Measurements from ENCODE around the gene CSTPP1. TPM values are rescaled to one million over a fixed set of nuclear protein-coding genes. Genes with fewer than 3 reads are reported as not detected.
"Not testable (repeated sequence)": the region's sequence is repeated elsewhere in the genome, so short reads cannot be mapped to it uniquely, and the experiment has no call there.

Gene CSTPP1
- total RNA-seq, 1 donor from 2014 or later = 29.9 TPM

GRCh38 chr11:46987183-46987582 is 50.6 kb downstream of the CSTPP1 start:
- Mint-ChIP-seq H3K27ac (no peak overlapping the region), H3K4me3 (no peak overlapping the region), H3K4me1 (no peaks in the 10 kb centered on the region), H3K27me3 (no peaks in the 10 kb centered on the region), H3K36me3 (ENCODE audit: low read depth) (peaks cover 33% of the 10 kb centered on the region), H3K9me3 (peaks cover 5% of the 10 kb centered on the region)
- ATAC-seq (ENCODE audit: low read depth) = no peak
- ChIA-PET CTCF (no interaction called here), POLR2A (no interaction called here)
- TF ChIP-seq CTCF (IDR thresholded peaks at IDR 0.05) = no peak
- no peak for DNase-seq
- intact Hi-C loops (cut with micrococcal nuclease) = no loop called here

- ATAC-seq (ENCODE audit: low read depth); H3K9me3 Mint-ChIP-seq; H3K27me3 Mint-ChIP-seq; H3K4me1 Mint-ChIP-seq; intact Hi-C loops (cut with micrococcal nuclease); H3K27ac Mint-ChIP-seq; H3K4me3 Mint-ChIP-seq; DNase-seq; CTCF ChIA-PET; POLR2A ChIA-PET: not testable (repeated sequence)
- H3K36me3 Mint-ChIP-seq (ENCODE audit: low read depth) = peaks cover 48% of the 10 kb centered on the region
Observed at GRCh38 chr11:46989810-46990487, 53.4 kb downstream of the CSTPP1 start.

GRCh38 chr11:46991391-46991790 is 54.8 kb downstream of the CSTPP1 start:
- CTCF ChIA-PET = no interaction called here
- ATAC-seq (ENCODE audit: low read depth) = no peak
- POLR2A ChIA-PET = no interaction called here
- H3K4me3 Mint-ChIP-seq = no peak overlapping the region
- TF ChIP-seq CTCF (IDR thresholded peaks at IDR 0.05) = no peak
- H3K27ac Mint-ChIP-seq = no peak overlapping the region
- H3K4me1 Mint-ChIP-seq = no peaks in the 10 kb centered on the region
- H3K9me3 Mint-ChIP-seq = peaks cover 5% of the 10 kb centered on the region
- H3K36me3 Mint-ChIP-seq (ENCODE audit: low read depth) = peaks cover 48% of the 10 kb centered on the region
- DNase-seq = no peak
- H3K27me3 Mint-ChIP-seq = no peaks in the 10 kb centered on the region
- intact Hi-C loops (cut with micrococcal nuclease) = no loop called here

- peaks cover 56% of the 10 kb centered on the region for H3K36me3 Mint-ChIP-seq (ENCODE audit: low read depth)
- CTCF ChIA-PET; ATAC-seq (ENCODE audit: low read depth); POLR2A ChIA-PET; H3K4me1 Mint-ChIP-seq; H3K4me3 Mint-ChIP-seq; H3K27me3 Mint-ChIP-seq; DNase-seq; H3K27ac Mint-ChIP-seq; intact Hi-C loops (cut with micrococcal nuclease); H3K9me3 Mint-ChIP-seq: not testable (repeated sequence)
Observed at GRCh38 chr11:46992386-46992785, 55.8 kb downstream of the CSTPP1 start.

GRCh38 chr11:46997796-46998195 is 61.2 kb downstream of the CSTPP1 start:
- DNase-seq; ATAC-seq (ENCODE audit: low read depth); POLR2A ChIA-PET; H3K27ac Mint-ChIP-seq; CTCF ChIA-PET; H3K27me3 Mint-ChIP-seq; H3K4me3 Mint-ChIP-seq; H3K9me3 Mint-ChIP-seq; intact Hi-C loops (cut with micrococcal nuclease): not testable (repeated sequence)
- peaks cover 36% of the 10 kb centered on the region for H3K36me3 Mint-ChIP-seq (ENCODE audit: low read depth)
- peaks cover 13% of the 10 kb centered on the region for H3K4me1 Mint-ChIP-seq

DNA sequence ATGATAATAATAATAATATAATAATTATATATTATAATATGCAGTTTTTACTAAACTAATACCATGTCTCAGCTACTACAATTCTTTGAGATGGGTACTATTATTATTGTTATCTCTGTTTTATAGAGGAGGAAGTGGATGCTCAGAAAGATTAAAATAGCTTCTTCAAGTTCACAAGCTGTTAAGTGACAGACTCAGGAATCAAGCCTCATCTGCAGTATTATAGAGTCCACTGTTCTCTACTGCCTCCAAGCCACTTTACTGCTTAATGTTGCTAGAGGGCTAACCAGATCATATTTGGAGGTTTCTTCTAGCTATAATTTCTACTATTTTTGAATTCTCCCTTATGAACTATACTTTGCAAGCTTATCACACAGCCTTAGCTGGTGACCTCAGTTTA is 62.7 kb downstream of the CSTPP1 start:
- no peak overlapping the region for H3K27ac Mint-ChIP-seq
- ATAC-seq (ENCODE audit: low read depth) = no peak
- TF ChIP-seq CTCF (IDR thresholded peaks at IDR 0.05) = no peak
- ChIA-PET POLR2A (interaction anchor here (0.6 kb wide), 1 partner anchor 182 kb away, joined by 5 read pairs; no protein-coding TSS in a partner anchor), CTCF (no interaction called here)
- no peak overlapping the region for H3K4me3 Mint-ChIP-seq
- H3K27me3 Mint-ChIP-seq = no peaks in the 10 kb centered on the region
- peaks cover 25% of the 10 kb centered on the region for H3K36me3 Mint-ChIP-seq (ENCODE audit: low read depth)
- intact Hi-C loops (cut with micrococcal nuclease) = no loop called here
- DNase-seq = no peak
- peaks cover 27% of the 10 kb centered on the region for H3K4me1 Mint-ChIP-seq
- H3K9me3 Mint-ChIP-seq = no peaks in the 10 kb centered on the region

- TF ChIP-seq CTCF (IDR thresholded peaks at IDR 0.05) = no peak
- no peaks in the 10 kb centered on the region for H3K9me3 Mint-ChIP-seq
- no peak overlapping the region for H3K27ac Mint-ChIP-seq
- ATAC-seq (ENCODE audit: low read depth) (no peak), DNase-seq (no peak)
- H3K4me1 Mint-ChIP-seq = peaks cover 34% of the 10 kb centered on the region
- intact Hi-C loops (cut with micrococcal nuclease) = no loop called here
- H3K4me3 Mint-ChIP-seq = no peak overlapping the region
- ChIA-PET POLR2A (no interaction called here), CTCF (no interaction called here)
- H3K27me3 Mint-ChIP-seq = no peaks in the 10 kb centered on the region
- H3K36me3 Mint-ChIP-seq (ENCODE audit: low read depth) = peaks cover 25% of the 10 kb centered on the region
Observed at GRCh38 chr11:47000033-47000432, 63.5 kb downstream of the CSTPP1 start.
